Activated effector memory CD4-positive, alpha-beta T cell treated with Interleukin-2 at 50 U/mL for 16 hours (primary cell): ENCODE data around the gene SEMA3E.
"Not testable (repeated sequence)": the region's sequence is repeated elsewhere in the genome, so short reads cannot be mapped to it uniquely, and the experiment has no call there.

Experiments used
- DNase-seq: peaks from one replicate; pipeline ENCODE4 v3.0.0-alpha.2; 2020

SEMA3E gene

GRCh38 chr7:83648464-83649241 is at the start of gene SEMA3E:
Gene SEMA3E (minus strand): TSS chr7:83649139.
- DNase-seq, result no peak

GRCh38 chr7:83697804-83698530 is 49.0 kb upstream of the SEMA3E start:
- no peak for DNase-seq

- DNase-seq, result no peak
Measured at GRCh38 chr7:83696101-83696500, 47.2 kb upstream of the SEMA3E start.

- no peak for DNase-seq
Measured at GRCh38 chr7:83695128-83695960, 46.4 kb upstream of the SEMA3E start.

DNA sequence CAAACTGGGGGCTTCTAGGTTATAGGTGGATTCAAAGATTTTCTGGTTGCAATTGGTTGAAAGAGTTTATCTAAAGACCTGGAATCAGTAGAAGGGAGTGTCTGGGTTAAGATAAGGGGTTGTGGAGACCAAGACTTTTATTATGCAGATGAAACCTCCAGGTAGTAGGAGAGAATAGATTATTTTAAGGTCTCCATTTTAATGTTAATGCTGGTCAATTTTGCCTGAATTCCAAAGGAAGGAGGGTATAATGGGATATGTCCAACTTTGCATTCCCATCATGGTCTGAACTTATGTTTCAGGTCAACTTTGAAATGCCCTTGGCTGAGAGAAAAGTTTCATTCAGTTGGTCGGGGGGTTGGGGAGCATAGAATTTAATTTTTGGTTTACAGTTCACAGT is 44.3 kb upstream of the SEMA3E start:
- no peak for DNase-seq

GRCh38 chr7:83691095-83691494 is 42.2 kb upstream of the SEMA3E start:
- DNase-seq, result no peak

GRCh38 chr7:83689855-83690254 is 40.9 kb upstream of the SEMA3E start:
- DNase-seq, result no peak

DNA sequence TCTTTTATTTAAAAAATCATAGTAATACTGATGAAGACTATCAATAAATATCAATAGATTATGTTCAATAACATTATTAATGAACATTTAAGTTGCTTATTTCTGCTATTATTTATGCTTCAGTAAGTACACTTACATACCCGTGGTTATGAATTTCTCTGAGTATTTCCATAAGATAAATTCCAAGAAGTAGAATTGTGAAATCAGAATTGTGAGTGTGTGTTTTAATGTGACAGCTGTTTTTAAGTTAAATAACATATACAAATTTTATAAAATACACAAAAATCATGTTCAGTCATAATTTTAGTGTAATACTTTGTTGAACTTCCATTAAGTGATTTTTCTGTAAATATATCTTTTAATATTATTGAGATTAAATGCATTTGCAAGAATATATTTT is 37.5 kb upstream of the SEMA3E start:
- no peak for DNase-seq

GRCh38 chr7:83684928-83685327 is 36.0 kb upstream of the SEMA3E start:
- no peak for DNase-seq

DNA sequence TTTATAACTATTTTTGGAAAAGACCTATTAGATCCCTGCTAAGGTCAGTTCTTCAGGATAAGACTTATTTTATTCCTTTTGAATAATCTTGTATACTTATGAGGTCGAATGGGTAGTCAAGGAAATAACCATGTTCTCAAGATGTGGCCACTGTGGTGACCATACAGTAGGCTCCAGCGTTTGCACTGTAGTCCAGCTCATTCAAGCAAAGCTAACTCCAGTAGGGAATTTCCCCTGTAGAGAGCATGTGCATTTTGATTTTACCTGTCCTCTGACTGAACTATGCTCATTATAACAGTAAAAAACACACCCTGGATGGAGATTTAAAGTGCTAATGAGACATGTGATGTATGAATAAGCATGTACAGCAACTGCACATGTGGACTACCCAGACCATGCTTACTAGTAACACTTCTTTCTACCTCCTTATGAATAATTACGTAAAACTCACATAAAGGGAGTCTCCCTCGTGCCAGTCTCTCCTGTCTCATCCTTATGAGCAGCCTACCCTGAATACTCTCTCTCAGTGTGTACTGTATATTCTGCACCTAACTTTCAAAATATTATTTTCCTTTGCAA is 32.4 kb upstream of the SEMA3E start:
- no peak for DNase-seq

- no peak for DNase-seq
Measured at GRCh38 chr7:83677180-83677866, 28.4 kb upstream of the SEMA3E start.

DNA sequence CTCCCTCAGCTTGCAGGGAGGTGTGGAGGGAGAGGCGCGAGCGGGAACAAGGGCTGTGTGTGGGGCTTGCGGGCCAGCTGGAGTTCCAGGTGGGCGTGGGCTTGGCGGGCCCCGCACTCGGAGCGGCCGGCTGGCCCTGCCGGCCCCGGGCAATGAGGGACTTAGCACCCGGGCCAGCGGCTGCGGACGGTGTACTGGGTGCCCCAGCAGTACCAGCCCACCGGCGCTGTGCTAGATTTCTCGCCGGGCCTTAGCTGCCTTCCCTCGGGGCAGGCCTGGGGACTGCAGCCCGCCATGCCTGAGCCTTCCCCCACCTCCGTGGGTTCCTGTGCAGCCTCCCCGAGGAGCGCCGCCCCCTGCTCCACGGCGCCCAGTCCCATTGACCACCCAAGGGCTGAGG is 24.4 kb upstream of the SEMA3E start:
- DNase-seq, result not testable (repeated sequence)

DNA sequence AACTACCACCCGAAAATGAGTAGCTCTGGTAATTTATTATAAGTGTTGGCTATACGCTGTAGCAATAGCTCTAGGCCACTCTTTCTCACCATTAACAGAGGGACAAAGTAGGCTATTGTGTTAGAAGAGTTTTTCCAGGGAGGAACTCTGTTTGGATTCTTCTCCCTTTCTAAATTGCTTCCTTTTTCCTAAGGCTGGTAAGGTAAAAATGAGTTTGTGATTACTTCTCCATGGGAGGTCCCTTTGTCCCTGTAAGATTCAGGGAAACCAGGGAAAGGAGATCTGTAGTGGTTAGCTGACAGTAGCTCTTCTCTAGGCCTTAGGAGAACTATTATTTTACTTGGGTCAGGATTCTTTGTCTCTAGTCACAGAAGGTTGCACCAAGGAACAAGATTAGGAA is 23.2 kb upstream of the SEMA3E start:
- no peak for DNase-seq

DNA sequence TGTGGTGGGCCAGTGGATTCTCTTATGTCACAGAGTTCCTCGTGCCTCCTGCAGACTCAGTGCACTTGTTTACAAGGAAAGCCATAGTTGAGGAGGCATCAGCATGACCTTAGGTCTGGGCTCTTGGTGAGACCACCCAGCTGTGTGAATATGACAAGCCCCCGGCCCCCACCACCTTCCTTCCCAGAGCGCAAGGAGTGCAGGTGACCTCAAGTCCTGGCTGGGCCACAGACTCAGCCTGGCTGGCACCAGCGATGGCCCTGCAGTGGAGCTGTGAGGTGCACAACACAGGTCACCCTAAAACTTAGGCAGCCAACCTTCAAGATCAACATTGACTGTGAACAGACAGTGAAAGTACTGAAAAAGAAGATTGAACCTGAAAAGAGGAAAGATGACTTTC is 14.2 kb upstream of the SEMA3E start:
- no peak for DNase-seq

DNA sequence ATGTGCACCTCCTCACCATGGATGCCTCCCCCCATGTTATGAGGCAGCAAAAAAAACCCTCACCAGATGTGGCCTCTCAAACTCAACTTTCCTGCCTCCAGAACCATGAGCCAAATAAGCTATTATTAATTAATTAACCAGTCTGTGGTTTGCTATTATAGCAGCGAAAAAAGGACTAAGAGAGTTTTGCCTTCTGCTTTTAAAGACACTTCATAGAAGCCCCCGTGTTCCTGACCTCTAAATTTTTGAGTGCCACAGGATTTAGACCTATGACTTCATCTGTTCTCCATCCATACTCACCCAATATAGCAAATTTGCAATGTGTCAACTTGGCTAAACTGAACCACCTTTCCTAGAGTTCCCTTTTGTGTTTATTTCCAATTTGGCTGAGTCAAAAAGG is 9.2 kb upstream of the SEMA3E start:
- DNase-seq, result no peak

GRCh38 chr7:83655951-83656556 is 7.1 kb upstream of the SEMA3E start:
- no peak for DNase-seq

GRCh38 chr7:83652481-83652880 is 3.5 kb upstream of the SEMA3E start:
- no peak for DNase-seq

DNA sequence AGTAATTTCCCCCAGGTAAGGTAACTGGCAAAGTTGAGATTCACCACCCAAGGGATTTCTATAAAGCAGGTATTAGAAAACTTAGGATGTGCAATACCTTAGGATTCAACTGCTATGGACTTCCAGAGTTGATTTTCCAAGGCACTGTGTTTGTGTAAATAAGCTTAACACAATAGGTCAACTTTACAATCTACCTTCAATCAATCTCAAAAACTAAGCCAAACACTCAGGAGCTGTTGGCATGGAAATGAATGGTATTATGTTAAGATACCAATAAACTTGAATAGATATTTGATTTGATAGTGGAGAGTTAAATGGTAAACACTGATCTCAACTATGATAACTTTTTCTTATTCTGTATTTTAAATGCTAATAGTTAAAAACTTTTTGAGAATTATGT is 762 bp upstream of the SEMA3E start:
- DNase-seq, result no peak

DNA sequence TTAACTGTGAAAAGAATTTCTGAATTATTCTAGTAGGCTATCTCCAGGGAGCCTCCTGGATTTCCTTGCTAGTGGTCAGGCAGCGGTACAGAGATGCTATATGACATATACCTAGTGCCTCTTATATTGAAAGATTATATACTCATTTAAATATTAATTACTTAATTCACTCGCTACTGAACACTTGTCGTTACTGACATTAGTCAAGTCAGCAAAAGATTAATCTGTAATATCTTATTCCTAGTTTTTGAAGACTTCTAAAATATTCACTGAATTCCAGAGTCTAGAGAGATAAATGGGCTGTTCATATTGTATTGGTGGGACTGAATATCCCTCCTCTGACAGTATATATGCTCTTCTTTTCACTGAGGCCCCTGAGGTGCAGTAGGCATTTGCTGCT is 2.9 kb downstream of the SEMA3E start:
- DNase-seq, result no peak

DNA sequence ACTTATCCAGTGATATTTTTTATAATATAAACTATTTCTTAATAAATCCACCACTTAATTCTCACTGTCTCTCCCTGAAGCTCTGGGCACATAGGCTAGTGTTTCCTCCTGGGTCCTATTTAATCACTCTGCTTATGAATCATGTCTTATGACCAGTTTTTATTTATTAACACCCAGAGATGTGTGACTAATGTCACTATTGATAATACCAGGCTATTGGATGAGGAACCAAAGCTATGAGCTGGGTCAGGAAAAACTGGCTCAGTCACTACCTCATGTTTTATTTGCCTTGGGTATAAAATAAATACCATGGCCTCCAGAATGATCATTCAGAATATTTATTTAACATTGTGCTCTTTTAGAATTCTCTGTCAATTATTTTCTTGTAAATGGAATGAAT is 5.2 kb downstream of the SEMA3E start:
- no peak for DNase-seq

- DNase-seq, result no peak
Measured at GRCh38 chr7:83643012-83643411, 5.9 kb downstream of the SEMA3E start.
